COLO668 (cell line): ENCODE results near the gene EFCC1.
"Not testable (repeated sequence)": the region's sequence is repeated elsewhere in the genome, so short reads cannot be mapped to it uniquely, and the experiment has no call there.

Experiments used
- DNase-seq: peaks from one replicate; lab custom pipeline; 2025; ENCODE audit not compliant: unreplicated experiment; lab: John Stamatoyannopoulos, UW

The EFCC1 gene

GRCh38 chr3:129051871-129052340 is 50.8 kb downstream of the EFCC1 start:
- DNase-seq: no peak

- no peak for DNase-seq
Observed at GRCh38 chr3:129052675-129053074, 51.6 kb downstream of the EFCC1 start.

DNA sequence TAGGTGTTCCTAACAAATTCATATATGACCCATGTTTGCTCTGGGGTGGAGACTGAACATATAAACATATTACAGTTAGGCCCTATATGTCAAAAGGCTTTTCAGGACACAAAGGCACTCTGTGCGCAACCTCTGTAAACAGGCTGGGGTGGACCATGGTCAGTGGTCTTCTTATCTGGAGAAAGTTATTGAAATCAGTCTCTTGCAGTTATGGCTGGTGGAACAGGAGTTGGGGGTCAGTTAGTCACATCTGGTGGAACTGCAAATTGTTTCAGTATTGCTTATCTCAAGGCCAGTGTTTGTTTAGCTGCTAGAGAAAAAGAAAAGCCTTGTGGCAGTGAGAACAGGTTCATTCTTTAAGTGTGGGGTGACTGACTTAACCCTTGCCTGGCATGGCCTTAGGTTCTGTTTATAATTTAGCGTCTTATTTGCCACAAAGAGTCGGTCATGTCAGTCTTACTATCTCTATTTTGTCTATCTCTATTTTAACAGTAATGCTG is 53.6 kb downstream of the EFCC1 start:
- no peak for DNase-seq

DNA sequence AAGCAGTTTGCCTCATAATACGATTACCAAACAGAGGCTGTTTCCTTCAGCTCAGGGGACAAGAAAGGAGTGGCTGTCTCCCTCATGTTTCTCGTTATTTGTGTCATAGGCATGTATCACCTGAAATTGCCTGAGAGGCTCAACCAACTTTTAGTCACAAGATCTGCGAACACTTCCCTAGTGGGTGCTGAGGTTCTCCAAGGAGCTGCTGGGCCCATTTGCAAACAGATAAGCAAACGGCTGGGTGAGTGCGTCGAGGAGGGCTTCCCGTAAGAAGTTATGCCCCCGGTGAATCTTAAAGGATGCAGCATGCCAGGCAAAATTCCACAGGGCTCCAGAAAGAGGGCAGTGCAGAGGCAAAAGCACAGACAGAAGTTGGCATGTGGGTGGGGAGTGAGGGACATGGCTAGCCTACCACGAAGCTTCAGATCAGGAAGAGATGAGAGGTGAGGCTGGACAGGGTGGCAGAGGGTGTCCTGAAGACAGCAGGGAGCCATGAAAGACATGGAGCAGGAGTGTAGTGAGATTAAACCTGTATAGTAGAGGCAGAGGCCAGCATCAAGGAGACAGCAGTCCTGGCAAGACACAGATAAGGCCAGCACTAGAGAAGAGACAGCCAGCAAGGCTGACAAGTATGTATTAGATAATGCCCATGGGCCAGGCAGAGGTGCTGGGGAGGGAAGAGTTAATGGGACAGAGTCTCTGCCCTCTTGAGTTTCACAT is 55.5 kb downstream of the EFCC1 start:
- no peak for DNase-seq

- DNase-seq: no peak
Observed at GRCh38 chr3:129057249-129057648, 56.1 kb downstream of the EFCC1 start.

- peak; percentile 16 for DNase-seq
Observed at GRCh38 chr3:129058441-129059200, 57.5 kb downstream of the EFCC1 start.

DNA sequence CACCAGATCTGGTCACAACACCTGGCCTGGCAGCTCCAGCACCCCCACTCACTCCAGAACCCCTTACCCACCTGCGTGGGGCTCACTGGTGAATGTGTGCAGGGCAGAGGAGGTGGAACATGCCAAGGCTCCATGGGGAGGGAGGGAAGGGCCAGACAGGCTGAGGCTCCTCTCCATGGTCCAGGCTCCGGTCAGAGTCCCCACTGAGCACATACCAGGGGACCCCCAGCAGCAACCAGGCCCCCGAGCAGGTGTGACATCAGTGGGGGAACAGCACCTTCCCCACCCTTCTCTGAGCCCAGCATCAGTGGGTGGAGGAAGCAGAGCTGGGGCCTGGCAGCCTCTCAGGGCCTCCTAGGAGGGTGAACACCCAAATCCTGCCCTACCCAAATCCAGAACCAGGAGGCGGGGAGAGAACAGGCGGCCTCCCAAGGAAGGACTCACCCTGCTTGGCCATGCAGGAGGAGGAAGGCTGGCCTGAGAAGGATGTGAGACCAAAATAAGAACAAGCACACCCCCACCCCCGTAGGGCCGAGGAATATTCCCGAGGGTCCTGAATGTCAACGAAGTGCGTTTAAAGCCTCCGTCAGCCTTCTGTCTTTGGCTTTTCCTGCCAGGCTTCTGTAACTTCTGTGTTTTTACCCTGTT is 58.3 kb downstream of the EFCC1 start:
- no peak for DNase-seq

GRCh38 chr3:129060276-129061022 is 59.3 kb downstream of the EFCC1 start, which contains the start of gene GP9:
Gene GP9 (plus strand): TSS chr3:129060779. CDS start chr3:129061740, 961 bp downstream.
- no peak for DNase-seq

DNA sequence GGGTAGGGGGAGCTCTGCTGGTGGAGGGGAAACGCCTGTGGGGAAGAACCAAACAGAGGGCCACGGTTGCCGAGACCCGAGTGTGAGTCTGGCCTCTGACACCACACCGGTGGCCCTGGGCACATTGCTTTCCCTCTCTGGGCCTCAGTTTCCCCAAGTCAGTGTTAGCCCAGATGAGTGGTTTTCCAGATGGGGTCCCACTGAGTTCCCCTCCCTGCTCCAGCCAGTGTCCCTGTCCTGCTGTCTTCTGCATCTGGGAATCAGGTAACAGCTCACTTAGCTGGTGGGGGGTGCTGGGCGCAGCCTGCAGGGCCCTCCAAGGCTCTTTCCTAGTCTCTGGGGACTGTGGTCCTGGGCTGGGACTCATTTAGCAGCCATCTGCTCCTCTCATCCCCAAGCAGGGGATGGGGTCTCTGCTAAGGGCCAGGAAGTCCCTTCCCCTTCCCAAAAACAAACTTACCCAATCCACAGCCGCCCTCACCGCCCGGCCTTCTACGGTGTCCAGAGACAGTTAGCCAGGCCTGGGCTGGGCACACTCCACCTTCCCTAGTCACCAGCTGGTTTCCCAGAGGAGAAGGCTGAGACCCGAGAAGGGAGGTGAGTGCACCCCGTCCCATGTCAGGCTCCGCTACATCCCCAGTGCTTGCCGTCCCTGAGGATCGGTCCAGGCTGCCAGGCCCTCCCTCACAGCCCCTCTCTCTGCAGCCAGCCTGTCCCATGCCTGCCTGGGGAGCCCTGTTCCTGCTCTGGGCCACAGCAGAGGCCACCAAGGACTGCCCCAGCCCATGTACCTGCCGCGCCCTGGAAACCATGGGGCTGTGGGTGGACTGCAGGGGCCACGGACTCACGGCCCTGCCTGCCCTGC is 60.2 kb downstream of the EFCC1 start:
- no peak for DNase-seq

GRCh38 chr3:129061888-129062834 is 61.1 kb downstream of the EFCC1 start:
- DNase-seq: no peak

DNA sequence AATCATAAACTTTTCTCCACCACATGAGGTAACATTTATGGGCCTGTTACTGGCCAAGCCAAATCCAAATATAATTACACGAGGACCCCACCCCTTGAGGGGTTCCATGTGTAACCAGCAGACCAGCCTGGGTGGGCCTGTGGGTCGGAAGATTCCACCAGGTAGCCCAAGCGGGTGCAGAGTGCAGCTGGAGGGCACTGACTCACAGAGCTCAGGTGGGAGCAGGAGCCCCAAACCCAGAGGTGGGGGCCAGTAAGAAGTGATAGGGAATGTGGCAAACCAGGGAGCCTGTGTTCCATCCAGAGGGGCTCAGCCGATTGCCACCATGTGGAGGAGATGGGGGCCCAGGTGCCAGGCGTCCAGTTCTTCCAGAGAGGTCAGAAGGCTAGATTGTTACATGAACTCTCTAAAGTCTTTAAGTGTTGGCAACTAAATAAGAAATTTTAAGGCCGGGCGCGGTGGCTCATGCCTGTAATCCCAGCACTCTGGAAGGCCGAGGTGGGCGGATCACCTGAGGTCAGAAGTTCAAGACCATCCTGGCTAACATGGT is 62.1 kb downstream of the EFCC1 start:
- no peak for DNase-seq

DNA sequence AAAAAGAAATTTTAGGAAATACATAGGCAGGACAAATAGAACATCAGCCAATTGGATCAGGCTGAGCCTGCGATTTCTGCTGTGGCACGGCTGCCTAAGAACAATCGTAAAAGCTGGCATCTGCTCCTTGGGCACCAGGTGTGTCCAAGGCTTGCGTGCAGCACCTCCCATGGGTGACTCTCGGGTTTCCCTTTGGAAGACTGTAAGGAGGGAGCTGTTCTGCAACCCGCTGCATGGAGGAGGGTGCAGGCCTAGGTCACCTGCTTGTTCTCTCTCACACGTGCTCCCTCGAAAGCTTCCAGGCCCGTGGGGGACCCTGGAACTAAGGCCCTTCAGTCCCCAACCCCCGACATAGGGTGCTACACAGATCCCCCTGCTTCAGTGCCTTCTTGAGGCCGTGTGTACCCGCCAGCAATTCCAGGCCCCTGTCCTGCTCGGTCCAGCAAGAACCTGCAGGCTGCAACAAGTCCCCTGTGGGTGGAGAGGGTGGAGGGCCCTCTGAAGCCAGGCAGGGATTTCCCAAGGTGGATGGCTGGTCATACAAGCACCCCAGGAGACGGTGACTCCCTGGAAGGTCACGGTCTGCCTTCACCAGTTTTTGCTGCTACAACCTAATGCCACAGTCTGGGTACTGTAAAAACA is 62.9 kb downstream of the EFCC1 start:
- DNase-seq: no peak

- no peak for DNase-seq
Observed at GRCh38 chr3:129065016-129065719, 64.1 kb downstream of the EFCC1 start.

- DNase-seq: no peak
Observed at GRCh38 chr3:129065720-129066073, 64.6 kb downstream of the EFCC1 start.

DNA sequence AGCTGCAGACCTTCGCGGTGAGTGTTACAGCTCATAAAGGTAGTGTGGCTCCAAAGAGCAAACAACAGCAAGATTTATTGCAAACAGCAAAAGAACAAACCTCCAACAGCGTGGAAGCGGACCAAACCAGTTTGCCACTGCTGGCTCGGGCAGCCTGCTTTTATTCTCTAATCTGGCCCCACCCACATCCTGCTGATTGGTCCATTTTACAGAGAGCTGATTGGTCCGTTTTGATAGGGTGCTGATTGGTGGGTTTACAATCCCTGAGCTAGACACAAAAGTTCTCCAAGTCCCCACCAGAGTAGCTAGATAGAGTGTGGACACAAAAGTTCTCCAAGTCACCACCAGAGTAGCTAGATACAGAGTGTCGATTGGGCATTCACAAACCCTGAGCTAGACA is 66.6 kb downstream of the EFCC1 start:
- DNase-seq: not testable (repeated sequence)

GRCh38 chr3:129068291-129068886 is 67.3 kb downstream of the EFCC1 start:
- DNase-seq: peak; percentile 18
